T-cell (primary cell): Measurements from ENCODE around the gene VAV2. TPM values are rescaled to one million over a fixed set of nuclear protein-coding genes. Genes with fewer than 3 reads are reported as not detected.
"Not testable (repeated sequence)": the region's sequence is repeated elsewhere in the genome, so short reads cannot be mapped to it uniquely, and the experiment has no call there.

Experiments used
- ATAC-seq, 4 experiments: fragments of 200-7000 bp in 3 of 4; fragments of 150-1000 bp in 1 of 4; cut with Tn5 transposase; replicated peaks in 1 of 4; 1 replicate in 3 of 4; 2 replicates in 1 of 4; pipeline ENCODE4 v1.10.0; 2021; ENCODE audit warnings: moderate library complexity in 3 of 4, mild to moderate bottlenecking in 2 of 4, moderate number of reproducible peaks in 1 of 4
- CTCF ChIA-PET, 2 donors: fragments of 300-600 bp; sonication (Branson Sonifier 250); formaldehyde crosslinking; loops; one replicate each; lab custom pipeline; 2022; ENCODE audit warnings: antibody characterized with exemption in 2 of 2; lab: Charles Lee
- POLR2A ChIA-PET, 2 donors: fragments of 300-600 bp; sonication (Branson Sonifier 250); formaldehyde crosslinking; loops; one replicate each; lab custom pipeline; 2022; ENCODE audit warnings: antibody characterized with exemption in 2 of 2; lab: Charles Lee
- DNase-seq, 35 experiments: peaks; one replicate each; pipeline versions ENCODE4 v3.0.0 to v3.0.0-alpha.2; 2013 to 2023
- H3K27ac ChIP-seq: one replicate; pipeline ENCODE4 v1.5.1; 2013; ENCODE audit warnings: low read length
- H3K27me3 ChIP-seq, 2 experiments: replicated peaks in 1 of 2; 1 replicate in 1 of 2; 2 replicates in 1 of 2; pipeline versions ENCODE4 v1.6.1 to v1.7.0; 2013; ENCODE audit warnings: low read length in 1 of 2, mixed read lengths in 1 of 2; ENCODE audit not compliant: control insufficient read depth in 2 of 2, insufficient read depth in 2 of 2; ENCODE audit errors: extremely low read depth in 1 of 2
- H3K36me3 ChIP-seq, 2 donors: 1 replicate in 1 of 2; 2 replicates in 1 of 2; pipeline versions ENCODE4 v1.6.1 to v1.7.0; 2013; ENCODE audit warnings: low read length in 1 of 2; ENCODE audit not compliant: control insufficient read depth in 2 of 2, insufficient read depth in 1 of 2; ENCODE audit errors: extremely low read depth in 1 of 2
- H3K4me1 ChIP-seq, 2 experiments: 1 replicate in 1 of 2; 2 replicates in 1 of 2; pipeline versions ENCODE4 v1.6.1 to v1.7.0; 2013; ENCODE audit warnings: low read length in 2 of 2, mixed read lengths in 1 of 2; ENCODE audit not compliant: insufficient read depth in 2 of 2, control insufficient read depth in 1 of 2; ENCODE audit errors: extremely low read depth in 1 of 2
- H3K4me3 ChIP-seq, 2 donors: 1 replicate in 1 of 2; 2 replicates in 1 of 2; pipeline versions ENCODE4 v1.5.1 to v1.7.0; 2013; ENCODE audit warnings: mild to moderate bottlenecking in 2 of 2, low read length in 1 of 2, moderate library complexity in 1 of 2; ENCODE audit not compliant: control insufficient read depth in 1 of 2; ENCODE audit errors: extremely low read depth in 1 of 2
- H3K9me3 ChIP-seq: 2 replicates; pipeline ENCODE4 v1.7.0; 2013
- H3K27ac Mint-ChIP-seq, 2 donors: one replicate each; pipeline ENCODE4 v1.8.0; 2020 to 2021; ENCODE audit warnings: mild to moderate bottlenecking in 2 of 2, mixed read lengths in 2 of 2
- H3K27me3 Mint-ChIP-seq, 2 donors: one replicate each; pipeline ENCODE4 v1.8.0; 2021 to 2022; ENCODE audit warnings: mixed read lengths in 2 of 2
- H3K36me3 Mint-ChIP-seq: one replicate; pipeline ENCODE4 v1.8.0; 2021; ENCODE audit warnings: mixed read lengths
- H3K4me1 Mint-ChIP-seq, 3 donors: one replicate each; pipeline ENCODE4 v1.8.0; 2020 to 2022; ENCODE audit warnings: mixed read lengths in 3 of 3, mild to moderate bottlenecking in 1 of 3
- H3K4me3 Mint-ChIP-seq, 3 donors: one replicate each; pipeline ENCODE4 v1.8.0; 2020 to 2022; ENCODE audit warnings: mild to moderate bottlenecking in 3 of 3, mixed read lengths in 3 of 3, moderate library complexity in 3 of 3
- H3K9me3 Mint-ChIP-seq, 3 donors: one replicate each; pipeline ENCODE4 v1.8.0; 2020 to 2022; ENCODE audit warnings: mixed read lengths in 3 of 3
- WGBS: methylation state at CpG from one replicate; pipeline ENCODE4 v1.1.5; 2013; ENCODE audit warnings: missing lambda C conversion rate; ENCODE audit not compliant: insufficient coverage; 5-methylcytosine and 5-hydroxymethylcytosine counted together
- total RNA-seq, 35 experiments: library from RNA in 6 of 35; stranded (reverse) in 6 of 35; fragments of 120-200 nt in 1 of 35; gene quantifications; one replicate each; pipeline versions ENCODE4 v1.2.1 to v1.2.4 and lab custom pipeline; 2013 to 2026

VAV2 gene
- total RNA-seq, 5 donors from 2014 or later (not counting 1 experiment from before 2014, with no cell fraction given), result 1.2 to 7.5 (median 4.9) TPM

- Mint-ChIP-seq H3K4me1 (peaks cover 0 to 4% (median 0%) of the 10 kb centered on the region in 3 donors), H3K27me3 (peaks cover 29 to 56% of the 10 kb centered on the region in 2 donors), H3K4me3 (no peak overlapping the region), H3K36me3 (no peaks in the 10 kb centered on the region), H3K27ac (no peak overlapping the region), H3K9me3 (no peaks in the 10 kb centered on the region)
- POLR2A ChIA-PET, result no interaction called here
- H3K36me3 ChIP-seq, result no peaks in the 10 kb centered on the region
- CTCF ChIA-PET, result no interaction called here
- H3K9me3 ChIP-seq, result no peaks in the 10 kb centered on the region
- H3K27me3 ChIP-seq, result peaks cover 0 to 19% of the 10 kb centered on the region in 2 experiments
- H3K4me1 ChIP-seq, result peaks cover 0 to 3% of the 10 kb centered on the region in 2 experiments
- ATAC-seq (no peak), DNase-seq (no peak)
- no peak overlapping the region for H3K27ac ChIP-seq
- no peak overlapping the region for H3K4me3 ChIP-seq
These were observed 244.8 kb downstream of the VAV2 start for GRCh38 chr9:133747309-133747708.

- H3K4me1 Mint-ChIP-seq, H3K36me3 ChIP-seq, H3K4me3 Mint-ChIP-seq, H3K27ac Mint-ChIP-seq, ATAC-seq, H3K36me3 Mint-ChIP-seq, H3K27ac ChIP-seq, DNase-seq, H3K9me3 ChIP-seq, H3K4me3 ChIP-seq, CTCF ChIA-PET, POLR2A ChIA-PET, H3K4me1 ChIP-seq, H3K27me3 ChIP-seq, H3K9me3 Mint-ChIP-seq: not testable (repeated sequence)
- WGBS, result no CpG with 5 or more reads among the region's 31 CpGs
- peaks cover 17 to 34% of the 10 kb centered on the region in 2 donors for H3K27me3 Mint-ChIP-seq
These were observed 247.6 kb downstream of the VAV2 start for GRCh38 chr9:133744528-133744927.

DNA sequence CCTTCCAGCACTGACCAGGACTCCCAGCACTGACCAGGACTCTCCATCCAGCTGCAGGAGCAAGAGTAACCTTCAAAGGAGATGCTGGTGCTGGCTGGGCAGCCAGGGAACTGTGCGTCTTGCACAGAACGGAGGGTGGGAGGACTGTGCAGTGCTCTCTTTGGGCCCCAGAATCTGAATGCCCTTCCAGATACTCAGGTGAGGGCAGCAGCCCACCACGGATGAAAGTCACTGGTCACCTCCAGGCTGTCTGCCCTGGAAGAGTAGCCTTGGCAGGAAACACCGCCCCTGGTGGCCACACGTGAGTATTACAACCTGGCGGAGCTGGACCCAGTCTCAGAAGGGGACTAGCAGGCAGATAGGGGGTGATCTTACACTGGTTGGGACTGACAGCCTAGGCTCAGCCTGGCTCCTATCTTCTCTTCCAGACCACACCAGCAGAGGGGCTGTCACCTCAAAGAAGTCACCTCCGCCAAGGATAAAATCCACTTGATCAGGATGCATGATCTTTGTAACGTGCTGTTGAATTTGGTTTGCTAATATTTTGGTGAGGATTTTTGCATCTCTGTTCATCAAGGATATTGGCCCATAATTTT, 249.2 kb downstream of the VAV2 start:
- no peak overlapping the region for H3K27ac Mint-ChIP-seq
- Histone ChIP-seq H3K27ac (no peak overlapping the region), H3K4me3 (no peak overlapping the region), H3K4me1 (peaks cover 0 to 18% of the 10 kb centered on the region in 2 experiments), H3K9me3 (no peaks in the 10 kb centered on the region), H3K27me3 (peaks cover 0 to 12% of the 10 kb centered on the region in 2 experiments), H3K36me3 (no peaks in the 10 kb centered on the region)
- peak; percentile 19 to 81 (median 61) for DNase-seq
- H3K36me3 Mint-ChIP-seq, result no peaks in the 10 kb centered on the region
- H3K4me1 Mint-ChIP-seq, result peaks cover 0 to 9% (median 8%) of the 10 kb centered on the region in 3 donors
- H3K4me3 Mint-ChIP-seq, result no peak overlapping the region
- ATAC-seq, result peak; percentile 70 to 75 (median 74)
- H3K9me3 Mint-ChIP-seq, result no peaks in the 10 kb centered on the region
- POLR2A ChIA-PET, result no interaction called here
- WGBS, result 73% methylated on average over 3 of the region's 8 CpGs
- CTCF ChIA-PET, result interaction anchor here in 1 of 2 donors (0.9 kb wide), 1 partner anchor 11 kb away, joined by 3 read pairs; no protein-coding TSS in a partner anchor
- peaks cover 13 to 23% of the 10 kb centered on the region in 2 donors for H3K27me3 Mint-ChIP-seq

GRCh38 chr9:133742251-133742650, 249.9 kb downstream of the VAV2 start:
- Histone ChIP-seq H3K9me3 (no peaks in the 10 kb centered on the region), H3K4me1 (peaks cover 0 to 23% of the 10 kb centered on the region in 2 experiments), H3K4me3 (no peak overlapping the region), H3K27ac (no peak overlapping the region), H3K36me3 (no peaks in the 10 kb centered on the region), H3K27me3 (peaks cover 0 to 12% of the 10 kb centered on the region in 2 experiments)
- ATAC-seq (no peak), DNase-seq (no peak)
- Mint-ChIP-seq H3K4me3 (no peak overlapping the region), H3K27me3 (peaks cover 13 to 17% of the 10 kb centered on the region in 2 donors), H3K9me3 (no peaks in the 10 kb centered on the region), H3K27ac (no peak overlapping the region), H3K36me3 (no peaks in the 10 kb centered on the region), H3K4me1 (peaks cover 0 to 9% (median 8%) of the 10 kb centered on the region in 3 donors)
- POLR2A ChIA-PET, result no interaction called here
- CTCF ChIA-PET, result interaction anchor here in 1 of 2 donors (0.9 kb wide), 1 partner anchor 12 kb away, joined by 3 read pairs; no protein-coding TSS in a partner anchor
- 84% methylated on average over 7 of the region's 7 CpGs for WGBS

- ChIA-PET CTCF (no interaction called here), POLR2A (no interaction called here)
- Mint-ChIP-seq H3K27me3 (peaks cover 9 to 14% of the 10 kb centered on the region in 2 donors), H3K4me3 (no peak overlapping the region), H3K27ac (no peak overlapping the region), H3K9me3 (no peaks in the 10 kb centered on the region), H3K4me1 (peaks cover 0 to 9% (median 8%) of the 10 kb centered on the region in 3 donors), H3K36me3 (no peaks in the 10 kb centered on the region)
- 92% methylated on average over 8 of the region's 14 CpGs for WGBS
- Histone ChIP-seq H3K27me3 (peaks cover 0 to 12% of the 10 kb centered on the region in 2 experiments), H3K9me3 (no peaks in the 10 kb centered on the region), H3K4me1 (peaks cover 0 to 23% of the 10 kb centered on the region in 2 experiments), H3K36me3 (no peaks in the 10 kb centered on the region), H3K4me3 (no peak overlapping the region), H3K27ac (no peak overlapping the region)
- DNase-seq, result no peak
- no peak for ATAC-seq
These were observed 250.4 kb downstream of the VAV2 start for GRCh38 chr9:133741716-133742115.

GRCh38 chr9:133740911-133741310, 251.2 kb downstream of the VAV2 start:
- H3K4me3 Mint-ChIP-seq, result no peak overlapping the region
- Histone ChIP-seq H3K9me3 (no peaks in the 10 kb centered on the region), H3K4me1 (peaks cover 0 to 23% of the 10 kb centered on the region in 2 experiments), H3K4me3 (no peak overlapping the region), H3K27ac (no peak overlapping the region), H3K27me3 (peaks cover 0 to 12% of the 10 kb centered on the region in 2 experiments), H3K36me3 (no peaks in the 10 kb centered on the region)
- peaks cover 0 to 11% (median 9%) of the 10 kb centered on the region in 3 donors for H3K4me1 Mint-ChIP-seq
- H3K9me3 Mint-ChIP-seq, result no peaks in the 10 kb centered on the region
- ATAC-seq, result no peak
- peaks cover 4 to 7% of the 10 kb centered on the region in 2 donors for H3K27me3 Mint-ChIP-seq
- ChIA-PET POLR2A (no interaction called here), CTCF (no interaction called here)
- DNase-seq, result no peak
- H3K36me3 Mint-ChIP-seq, result no peaks in the 10 kb centered on the region
- WGBS, result 89% methylated on average over 4 of the region's 8 CpGs
- no peak overlapping the region for H3K27ac Mint-ChIP-seq
